NCI-H1092 treated with DMSO at 0.1 percent for 48 hours (cell line): Measurements from ENCODE around the gene EMC10.

Experiments used
- DNase-seq: peaks from one replicate; lab custom pipeline; 2025; lab: John Stamatoyannopoulos, UW

The EMC10 gene

GRCh38 chr19:50478901-50479715, 2.8 kb downstream of the EMC10 start:
- no peak for DNase-seq

GRCh38 chr19:50479761-50480251, 3.5 kb downstream of the EMC10 start:
- no peak for DNase-seq

- DNase-seq = no peak
Observed at GRCh38 chr19:50480281-50481111, 4.2 kb downstream of the EMC10 start.

- no peak for DNase-seq
Observed at GRCh38 chr19:50481351-50482149, 5.2 kb downstream of the EMC10 start.

- no peak for DNase-seq
Observed at GRCh38 chr19:50482271-50482855, 6.1 kb downstream of the EMC10 start.

GRCh38 chr19:50482916-50483315, 6.6 kb downstream of the EMC10 start:
- no peak for DNase-seq

- DNase-seq = no peak
Observed at GRCh38 chr19:50485284-50485955, 9.1 kb downstream of the EMC10 start.

GRCh38 chr19:50486823-50487515, 10.7 kb downstream of the EMC10 start:
- no peak for DNase-seq

GRCh38 chr19:50488389-50489194, 12.3 kb downstream of the EMC10 start:
- DNase-seq = no peak

GRCh38 chr19:50489461-50490011, 13.2 kb downstream of the EMC10 start:
- DNase-seq = no peak

GRCh38 chr19:50490411-50490811, 14.1 kb downstream of the EMC10 start:
- DNase-seq = no peak

- DNase-seq = no peak
Observed at GRCh38 chr19:50490991-50491472, 14.7 kb downstream of the EMC10 start.

- no peak for DNase-seq
Observed at GRCh38 chr19:50492303-50493052, 16.2 kb downstream of the EMC10 start.

GRCh38 chr19:50493171-50493570, 16.9 kb downstream of the EMC10 start:
- DNase-seq = no peak

- no peak for DNase-seq
Observed at GRCh38 chr19:50494186-50495019, 18.1 kb downstream of the EMC10 start.

GRCh38 chr19:50495020-50495531, 18.8 kb downstream of the EMC10 start:
- DNase-seq = no peak
